ENCODE measurements around the gene EPS15.

The EPS15 gene

DNA sequence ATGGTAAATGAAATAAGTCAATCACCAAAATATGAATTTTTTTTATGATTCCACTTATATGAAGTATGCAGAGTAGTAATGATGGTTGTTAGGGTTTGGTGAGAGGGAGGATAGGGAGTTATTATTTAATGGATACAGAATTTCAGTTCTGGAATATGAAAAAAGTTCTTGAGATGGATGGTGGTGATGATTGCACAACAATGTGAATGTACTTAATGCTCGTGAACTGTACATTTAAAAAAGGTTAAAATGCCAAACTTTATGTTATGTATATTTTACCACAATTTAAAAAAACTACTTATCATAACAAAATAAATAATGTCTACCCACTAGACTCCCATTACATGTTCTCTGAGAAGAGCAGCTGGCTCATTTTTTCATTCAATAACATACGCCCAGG, 133.3 kb downstream of the EPS15 start:
- no peak for DNase-seq (ENCODE audit: low read depth)
- TF ChIP-seq, protein P1, sequence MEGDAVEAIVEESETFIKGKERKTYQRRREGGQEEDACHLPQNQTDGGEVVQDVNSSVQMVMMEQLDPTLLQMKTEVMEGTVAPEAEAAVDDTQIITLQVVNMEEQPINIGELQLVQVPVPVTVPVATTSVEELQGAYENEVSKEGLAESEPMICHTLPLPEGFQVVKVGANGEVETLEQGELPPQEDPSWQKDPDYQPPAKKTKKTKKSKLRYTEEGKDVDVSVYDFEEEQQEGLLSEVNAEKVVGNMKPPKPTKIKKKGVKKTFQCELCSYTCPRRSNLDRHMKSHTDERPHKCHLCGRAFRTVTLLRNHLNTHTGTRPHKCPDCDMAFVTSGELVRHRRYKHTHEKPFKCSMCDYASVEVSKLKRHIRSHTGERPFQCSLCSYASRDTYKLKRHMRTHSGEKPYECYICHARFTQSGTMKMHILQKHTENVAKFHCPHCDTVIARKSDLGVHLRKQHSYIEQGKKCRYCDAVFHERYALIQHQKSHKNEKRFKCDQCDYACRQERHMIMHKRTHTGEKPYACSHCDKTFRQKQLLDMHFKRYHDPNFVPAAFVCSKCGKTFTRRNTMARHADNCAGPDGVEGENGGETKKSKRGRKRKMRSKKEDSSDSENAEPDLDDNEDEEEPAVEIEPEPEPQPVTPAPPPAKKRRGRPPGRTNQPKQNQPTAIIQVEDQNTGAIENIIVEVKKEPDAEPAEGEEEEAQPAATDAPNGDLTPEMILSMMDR (conservative IDR thresholded peaks at IDR 0.05; ENCODE audit: control insufficient read depth, insufficient read depth, low read depth, low read length): no peak
- H3K4me3 ChIP-seq (ENCODE audit: control insufficient read depth, low read depth, low read length): no peak overlapping the region

DNA sequence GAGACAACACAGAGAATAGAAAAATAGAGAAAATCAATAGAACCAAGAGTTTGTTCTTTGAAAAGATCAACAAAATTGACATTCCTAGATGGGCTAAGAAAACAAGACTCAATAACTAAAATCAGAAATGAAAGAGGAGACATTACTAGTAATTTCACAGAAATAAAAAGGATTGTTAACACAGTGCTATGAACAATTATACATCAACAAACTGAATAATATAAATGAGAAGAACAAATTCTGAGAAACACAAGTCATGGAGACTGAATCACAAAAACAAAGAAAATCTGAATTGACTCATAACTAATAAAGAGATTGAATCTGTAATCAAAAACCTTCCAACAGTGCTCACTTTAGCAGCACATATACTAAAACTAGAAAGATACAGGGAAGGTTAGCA, 137.1 kb downstream of the EPS15 start:
- no peak for DNase-seq (ENCODE audit: low read depth)
- TF ChIP-seq, protein P1 (conservative IDR thresholded peaks at IDR 0.05; ENCODE audit: control insufficient read depth, insufficient read depth, low read depth, low read length): no peak
- H3K4me3 ChIP-seq (ENCODE audit: control insufficient read depth, low read depth, low read length): no peak overlapping the region

DNA sequence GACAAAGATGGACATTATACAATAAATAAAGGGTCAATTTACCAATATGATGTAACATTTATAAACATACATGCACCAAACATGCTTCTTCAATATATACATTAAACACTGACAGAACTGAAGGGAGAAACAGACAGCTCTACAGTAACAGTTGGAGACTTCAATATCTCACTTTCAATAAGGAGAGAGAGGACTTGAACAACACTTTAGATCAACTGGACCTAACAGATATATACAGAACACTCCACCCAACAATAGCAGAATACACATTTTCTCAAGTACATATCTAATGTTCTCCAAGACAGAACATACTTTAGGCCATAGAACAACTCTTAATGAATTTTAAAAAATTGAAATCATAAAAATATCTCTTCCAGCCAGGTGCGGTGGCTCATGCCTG, 138.1 kb downstream of the EPS15 start:
- DNase-seq (ENCODE audit: low read depth): no peak
- no peak overlapping the region for H3K4me3 ChIP-seq (ENCODE audit: control insufficient read depth, low read depth, low read length)
- TF ChIP-seq, protein P1 (conservative IDR thresholded peaks at IDR 0.05; ENCODE audit: control insufficient read depth, insufficient read depth, low read depth, low read length): no peak

GRCh38 chr1:51378871-51379270, 140.2 kb downstream of the EPS15 start:
- DNase-seq (ENCODE audit: low read depth): no peak

DNA sequence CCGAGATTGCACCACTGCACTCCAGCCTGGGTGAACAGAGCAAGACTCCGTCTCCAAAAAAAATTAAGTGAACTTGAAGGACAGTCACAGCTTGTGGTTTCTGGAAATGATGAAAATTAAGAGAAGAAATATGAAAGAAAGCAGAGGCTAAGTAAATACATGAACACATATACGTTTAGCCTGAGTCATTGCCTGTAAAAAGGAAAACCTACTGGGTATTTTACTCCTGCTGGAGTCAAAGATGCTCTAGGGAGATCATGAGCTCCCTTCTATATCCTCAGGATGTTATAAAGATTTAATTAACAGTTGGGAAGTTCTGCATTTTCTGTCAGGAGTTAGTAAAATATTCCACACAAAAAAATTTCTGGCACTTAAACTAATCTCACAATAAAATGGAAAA, 145.2 kb downstream of the EPS15 start:
- TF ChIP-seq, protein P1 (conservative IDR thresholded peaks at IDR 0.05; ENCODE audit: control insufficient read depth, insufficient read depth, low read depth, low read length): no peak
- DNase-seq (ENCODE audit: low read depth): no peak

More at GRCh38 chr1:51378871-51379270, 140.2 kb downstream of the EPS15 start:
- H3K4me3 ChIP-seq (ENCODE audit: control insufficient read depth, low read depth, low read length): no peak overlapping the region
- TF ChIP-seq, protein P1 (conservative IDR thresholded peaks at IDR 0.05; ENCODE audit: control insufficient read depth, insufficient read depth, low read depth, low read length): no peak

GRCh38 chr1:51372561-51372960, 146.5 kb downstream of the EPS15 start:
- TF ChIP-seq, protein P1 (conservative IDR thresholded peaks at IDR 0.05; ENCODE audit: control insufficient read depth, insufficient read depth, low read depth, low read length): no peak
- H3K4me3 ChIP-seq (ENCODE audit: control insufficient read depth, low read depth, low read length): no peak overlapping the region
- DNase-seq (ENCODE audit: low read depth): no peak

More for the DNA sequence above, 145.2 kb downstream of the EPS15 start:
- no peak overlapping the region for H3K4me3 ChIP-seq (ENCODE audit: control insufficient read depth, low read depth, low read length)

DNA sequence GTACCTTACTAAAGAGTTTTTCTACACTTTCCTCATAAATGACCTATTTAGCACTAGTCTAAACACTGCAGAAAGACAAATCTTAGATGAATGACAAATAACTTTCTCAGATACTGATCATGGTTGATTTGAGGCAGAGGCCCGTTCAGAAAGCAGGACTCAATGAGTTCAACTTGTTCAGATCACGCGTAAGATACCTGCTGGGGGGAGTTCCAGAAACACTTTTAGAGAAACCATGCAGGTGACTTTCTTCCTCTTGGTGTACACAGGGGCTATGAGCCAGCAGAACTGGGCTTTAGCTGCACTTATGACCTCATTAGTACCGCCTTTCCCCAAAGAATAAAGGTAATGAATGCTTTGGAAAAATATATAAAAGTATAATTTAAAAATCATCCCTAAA, 149.9 kb downstream of the EPS15 start:
- DNase-seq (ENCODE audit: low read depth): no peak
- TF ChIP-seq, protein P1 (conservative IDR thresholded peaks at IDR 0.05; ENCODE audit: control insufficient read depth, insufficient read depth, low read depth, low read length): no peak

More for the DNA sequence above, 149.9 kb downstream of the EPS15 start:
- no peak overlapping the region for H3K4me3 ChIP-seq (ENCODE audit: control insufficient read depth, low read depth, low read length)
